Measurements from ENCODE around the gene NEXMIF.

NEXMIF gene

DNA sequence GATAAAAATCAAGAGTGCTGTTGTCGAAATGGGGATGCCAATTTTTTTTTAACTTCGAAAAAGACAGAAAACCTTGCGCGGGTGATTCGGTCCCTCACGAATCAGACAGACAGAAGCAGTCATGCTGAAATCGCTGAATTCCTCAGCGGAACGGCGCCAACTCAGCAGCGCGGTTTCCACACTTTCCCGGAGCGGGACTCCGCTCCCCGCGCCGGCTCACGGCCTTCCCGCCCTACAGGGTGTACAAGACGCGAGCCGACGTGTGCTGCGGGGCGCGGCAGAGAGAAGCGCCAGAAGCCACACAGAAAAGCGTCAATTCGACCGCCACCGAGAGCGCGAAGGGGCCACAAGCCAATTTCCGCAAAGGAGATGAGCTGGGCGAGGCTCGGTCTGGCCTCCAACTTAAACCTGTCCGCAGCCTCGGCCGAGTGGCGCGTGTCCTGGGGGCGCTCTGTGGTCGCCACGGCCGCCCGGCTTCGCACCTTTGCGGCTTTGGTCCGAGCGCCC lies 1.3 kb downstream of the NEXMIF start:
- peak; percentile 17 for DNase-seq (ENCODE audit: extremely low spot score)
- TF ChIP-seq, protein P1, sequence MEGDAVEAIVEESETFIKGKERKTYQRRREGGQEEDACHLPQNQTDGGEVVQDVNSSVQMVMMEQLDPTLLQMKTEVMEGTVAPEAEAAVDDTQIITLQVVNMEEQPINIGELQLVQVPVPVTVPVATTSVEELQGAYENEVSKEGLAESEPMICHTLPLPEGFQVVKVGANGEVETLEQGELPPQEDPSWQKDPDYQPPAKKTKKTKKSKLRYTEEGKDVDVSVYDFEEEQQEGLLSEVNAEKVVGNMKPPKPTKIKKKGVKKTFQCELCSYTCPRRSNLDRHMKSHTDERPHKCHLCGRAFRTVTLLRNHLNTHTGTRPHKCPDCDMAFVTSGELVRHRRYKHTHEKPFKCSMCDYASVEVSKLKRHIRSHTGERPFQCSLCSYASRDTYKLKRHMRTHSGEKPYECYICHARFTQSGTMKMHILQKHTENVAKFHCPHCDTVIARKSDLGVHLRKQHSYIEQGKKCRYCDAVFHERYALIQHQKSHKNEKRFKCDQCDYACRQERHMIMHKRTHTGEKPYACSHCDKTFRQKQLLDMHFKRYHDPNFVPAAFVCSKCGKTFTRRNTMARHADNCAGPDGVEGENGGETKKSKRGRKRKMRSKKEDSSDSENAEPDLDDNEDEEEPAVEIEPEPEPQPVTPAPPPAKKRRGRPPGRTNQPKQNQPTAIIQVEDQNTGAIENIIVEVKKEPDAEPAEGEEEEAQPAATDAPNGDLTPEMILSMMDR (IDR thresholded peaks at IDR 0.05; ENCODE audit: control extremely low read depth, extremely low read depth, low read depth, missing control alignments), result no peak
- ChIA-PET CTCF (interaction anchor here (1.3 kb wide), 1 partner anchor 22 kb away, joined by 4 read pairs; no protein-coding TSS in a partner anchor), POLR2A (no interaction called here)

DNA sequence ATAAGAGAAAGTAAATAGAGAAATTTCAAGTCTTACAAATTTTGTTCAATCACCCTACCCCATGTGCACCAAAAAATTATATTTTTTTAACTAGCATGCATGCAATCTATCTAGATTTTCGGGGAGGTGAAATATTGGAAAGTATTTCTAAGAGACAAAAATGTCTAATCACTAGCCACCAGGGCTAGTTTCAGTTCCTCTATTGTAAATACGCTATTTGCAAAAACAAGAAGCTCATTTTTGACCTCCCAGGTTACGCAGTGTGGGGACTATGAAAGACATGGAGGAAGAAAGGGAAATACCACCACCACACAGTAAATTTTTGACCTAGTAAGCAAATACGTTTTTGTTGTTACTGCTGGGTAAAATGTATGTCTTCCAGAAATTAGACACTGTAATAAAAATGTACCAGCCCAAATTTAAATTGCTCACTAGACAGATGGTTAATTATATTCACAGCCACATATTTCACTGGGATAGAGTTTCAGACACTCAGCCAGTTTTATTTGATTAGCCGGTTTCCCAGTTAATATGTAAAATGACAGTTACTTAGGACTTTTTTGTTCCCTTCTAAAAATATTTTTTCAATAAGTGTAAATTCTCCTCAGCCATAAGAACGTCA lies 2.2 kb downstream of the NEXMIF start:
- ChIA-PET CTCF (interaction anchor here (1.2 kb wide), 1 partner anchor 20 kb away, joined by 3 read pairs; no protein-coding TSS in a partner anchor), POLR2A (interaction anchor here (1.2 kb wide), 1 partner anchor 11 kb away, joined by 3 read pairs; no protein-coding TSS in a partner anchor)
- peak; percentile 45 for DNase-seq (ENCODE audit: extremely low spot score)
- TF ChIP-seq, protein P1 (IDR thresholded peaks at IDR 0.05; ENCODE audit: control extremely low read depth, extremely low read depth, low read depth, missing control alignments), result no peak

DNA sequence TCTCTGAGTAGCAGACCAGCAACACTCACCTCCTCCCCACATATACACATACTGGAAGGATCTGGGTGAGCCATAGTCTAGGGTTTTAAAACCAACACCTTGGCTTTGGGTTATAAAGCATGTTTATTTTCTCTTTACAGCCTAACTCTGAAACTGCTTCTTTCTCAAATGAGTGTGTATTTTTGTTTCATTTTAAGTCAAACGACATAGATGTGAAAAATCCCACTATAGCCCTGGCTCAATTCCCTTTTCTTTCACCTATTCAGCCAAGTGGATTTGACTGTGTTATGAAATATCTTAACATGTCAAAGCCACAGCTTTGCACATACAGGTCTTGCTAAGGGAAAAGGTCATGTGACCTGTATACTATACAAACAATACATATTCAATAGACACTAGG lies 13.8 kb downstream of the NEXMIF start:
- TF ChIP-seq, protein P1 (IDR thresholded peaks at IDR 0.05; ENCODE audit: control extremely low read depth, extremely low read depth, low read depth, missing control alignments), result no peak
- CTCF ChIA-PET, result no interaction called here
- no peak for DNase-seq (ENCODE audit: extremely low spot score)
- POLR2A ChIA-PET, result no interaction called here

DNA sequence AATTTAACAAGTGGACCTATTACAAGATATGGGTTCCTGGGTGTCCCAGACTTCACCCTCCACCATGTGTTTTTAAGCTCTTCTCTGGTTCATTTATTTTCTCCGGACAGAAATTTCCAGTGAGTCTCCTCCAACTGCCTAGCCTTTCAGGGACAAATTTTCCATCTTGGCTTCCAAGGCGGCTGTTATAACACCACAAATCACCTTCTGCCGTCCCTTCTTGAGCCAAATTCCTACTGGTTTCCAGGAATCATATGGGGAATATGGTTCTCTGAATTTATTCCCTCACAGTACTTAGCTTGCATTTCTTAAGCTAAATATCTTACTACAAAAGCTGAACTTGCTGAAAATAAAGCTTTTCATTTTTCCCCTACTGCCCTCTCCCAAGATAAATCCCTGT lies 18.8 kb downstream of the NEXMIF start:
- CTCF ChIA-PET, result no interaction called here
- POLR2A ChIA-PET, result no interaction called here

DNA sequence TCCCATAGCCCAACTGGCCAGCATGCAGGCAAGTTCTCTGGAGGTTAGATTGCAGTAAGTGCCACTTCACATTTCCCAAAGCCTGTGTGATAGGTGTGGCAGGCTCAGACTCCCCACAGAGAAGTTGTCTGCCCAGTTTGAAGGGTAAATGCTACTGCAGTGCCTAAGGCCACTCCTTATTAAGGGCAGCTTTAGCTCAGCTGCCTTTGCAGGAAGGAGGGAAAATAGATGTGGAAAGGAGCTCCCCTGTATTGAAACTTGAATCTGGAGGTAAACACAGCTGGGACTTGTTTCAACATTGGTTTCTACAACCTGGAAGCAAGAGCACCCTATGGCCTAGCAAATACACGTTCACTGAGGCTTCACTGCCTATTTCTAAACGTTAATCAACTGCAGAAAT lies 22.4 kb downstream of the NEXMIF start:
- DNase-seq (ENCODE audit: extremely low spot score), result no peak
- ChIA-PET CTCF (interaction anchor here (1.0 to 1.4 kb wide), 4 partner anchors 10 to 34 kb away, joined by 3 to 4 read pairs (median 3); no protein-coding TSS in a partner anchor), POLR2A (no interaction called here)
- TF ChIP-seq, protein P1 (IDR thresholded peaks at IDR 0.05; ENCODE audit: control extremely low read depth, extremely low read depth, low read depth, missing control alignments), result no peak

More for the DNA sequence above, 18.8 kb downstream of the NEXMIF start:
- TF ChIP-seq, protein P1 (IDR thresholded peaks at IDR 0.05; ENCODE audit: control extremely low read depth, extremely low read depth, low read depth, missing control alignments), result no peak
- DNase-seq (ENCODE audit: extremely low spot score), result no peak

DNA sequence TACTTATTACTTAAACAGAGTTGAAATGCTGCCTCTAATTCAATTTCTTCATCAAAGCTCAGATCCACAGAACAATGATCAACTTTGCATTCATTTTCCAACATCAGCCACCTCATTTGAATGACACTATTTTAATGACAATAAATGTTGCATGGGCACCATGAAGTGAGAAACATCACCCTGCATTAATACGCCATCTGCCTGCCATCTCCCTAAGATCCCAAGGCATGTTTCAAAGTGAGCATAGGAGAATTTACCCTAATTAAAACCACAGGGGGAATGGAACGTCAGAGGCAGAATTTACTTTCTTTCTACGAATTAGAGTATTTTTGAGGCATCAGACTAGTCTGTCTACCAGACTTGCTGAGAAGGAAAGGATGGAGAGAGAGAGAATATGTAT lies 32.7 kb downstream of the NEXMIF start:
- POLR2A ChIA-PET, result interaction anchor here (0.6 kb wide), 1 partner anchor 288 kb away, joined by 3 read pairs; no protein-coding TSS in a partner anchor
- TF ChIP-seq, protein P1 (IDR thresholded peaks at IDR 0.05; ENCODE audit: control extremely low read depth, extremely low read depth, low read depth, missing control alignments), result no peak
- DNase-seq (ENCODE audit: extremely low spot score), result no peak
- CTCF ChIA-PET, result interaction anchor here (0.8 to 1.0 kb wide), 2 partner anchors 9 to 10 kb away, joined by 3 to 4 read pairs; no protein-coding TSS in a partner anchor

All from GM10248 (cell line).